AG09309 (cell line): ENCODE data around the gene MAPK6.

Experiments used
- DNase-seq: peaks from one replicate; pipeline ENCODE4 v3.0.0-alpha.2; 2010; ENCODE audit warnings: low read depth
- H3K4me3 ChIP-seq: 2 replicates; pipeline ENCODE4 v1.5.1; 2011; ENCODE audit warnings: mild to moderate bottlenecking, low read depth, low read length, moderate library complexity; ENCODE audit not compliant: control insufficient read depth
- TF ChIP-seq, protein P1 (sequence below): IDR thresholded peaks from 2 replicates; pipeline ENCODE4 v1.5.1; 2011; ENCODE audit warnings: mild to moderate bottlenecking, low read depth, low read length, inconsistent platforms; ENCODE audit not compliant: insufficient read depth, control insufficient read depth; ENCODE audit errors: missing control alignments

Gene MAPK6

DNA sequence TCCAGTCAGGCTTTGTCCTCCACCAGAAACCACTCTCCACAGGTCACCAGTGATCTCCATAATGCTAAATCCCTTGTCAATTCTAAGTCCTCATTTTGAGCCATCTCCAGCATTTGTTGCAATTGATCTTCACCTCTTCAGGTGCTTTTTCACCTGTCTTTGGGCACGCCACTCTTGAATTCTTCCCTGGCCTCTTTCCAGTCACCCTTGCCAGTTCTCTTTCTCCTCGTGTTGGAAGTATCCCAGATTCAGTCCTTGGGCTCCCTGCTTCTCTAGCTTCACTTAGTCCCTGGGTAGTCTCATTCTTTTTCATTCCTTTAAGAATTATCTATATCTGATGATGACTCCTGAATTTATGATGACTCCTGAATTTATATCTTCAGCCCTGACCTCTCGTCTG, 37.5 kb downstream of the MAPK6 start:
- DNase-seq, result no peak
- no peak overlapping the region for H3K4me3 ChIP-seq
- TF ChIP-seq, protein P1, sequence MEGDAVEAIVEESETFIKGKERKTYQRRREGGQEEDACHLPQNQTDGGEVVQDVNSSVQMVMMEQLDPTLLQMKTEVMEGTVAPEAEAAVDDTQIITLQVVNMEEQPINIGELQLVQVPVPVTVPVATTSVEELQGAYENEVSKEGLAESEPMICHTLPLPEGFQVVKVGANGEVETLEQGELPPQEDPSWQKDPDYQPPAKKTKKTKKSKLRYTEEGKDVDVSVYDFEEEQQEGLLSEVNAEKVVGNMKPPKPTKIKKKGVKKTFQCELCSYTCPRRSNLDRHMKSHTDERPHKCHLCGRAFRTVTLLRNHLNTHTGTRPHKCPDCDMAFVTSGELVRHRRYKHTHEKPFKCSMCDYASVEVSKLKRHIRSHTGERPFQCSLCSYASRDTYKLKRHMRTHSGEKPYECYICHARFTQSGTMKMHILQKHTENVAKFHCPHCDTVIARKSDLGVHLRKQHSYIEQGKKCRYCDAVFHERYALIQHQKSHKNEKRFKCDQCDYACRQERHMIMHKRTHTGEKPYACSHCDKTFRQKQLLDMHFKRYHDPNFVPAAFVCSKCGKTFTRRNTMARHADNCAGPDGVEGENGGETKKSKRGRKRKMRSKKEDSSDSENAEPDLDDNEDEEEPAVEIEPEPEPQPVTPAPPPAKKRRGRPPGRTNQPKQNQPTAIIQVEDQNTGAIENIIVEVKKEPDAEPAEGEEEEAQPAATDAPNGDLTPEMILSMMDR, result no peak

DNA sequence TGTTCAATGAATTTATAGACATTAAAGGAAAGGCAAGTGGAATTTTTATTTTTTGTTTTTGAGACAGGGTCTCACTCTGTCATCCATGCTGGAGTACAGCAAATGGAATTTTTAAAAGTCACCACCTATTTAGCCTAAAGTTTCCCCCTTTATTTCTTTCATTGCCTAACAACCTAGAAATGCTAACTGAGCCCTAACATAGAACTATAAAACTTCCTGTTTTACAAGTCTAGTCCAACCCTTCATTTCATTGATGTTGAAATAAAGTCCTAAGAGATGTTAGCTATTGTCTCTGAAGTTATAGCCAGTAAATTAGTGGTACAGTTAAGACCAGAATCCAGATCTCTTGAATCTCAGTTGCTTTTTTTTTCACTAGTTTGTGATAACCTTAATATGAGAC, 39.0 kb downstream of the MAPK6 start:
- TF ChIP-seq, protein P1, result no peak
- H3K4me3 ChIP-seq, result no peak overlapping the region
- no peak for DNase-seq

DNA sequence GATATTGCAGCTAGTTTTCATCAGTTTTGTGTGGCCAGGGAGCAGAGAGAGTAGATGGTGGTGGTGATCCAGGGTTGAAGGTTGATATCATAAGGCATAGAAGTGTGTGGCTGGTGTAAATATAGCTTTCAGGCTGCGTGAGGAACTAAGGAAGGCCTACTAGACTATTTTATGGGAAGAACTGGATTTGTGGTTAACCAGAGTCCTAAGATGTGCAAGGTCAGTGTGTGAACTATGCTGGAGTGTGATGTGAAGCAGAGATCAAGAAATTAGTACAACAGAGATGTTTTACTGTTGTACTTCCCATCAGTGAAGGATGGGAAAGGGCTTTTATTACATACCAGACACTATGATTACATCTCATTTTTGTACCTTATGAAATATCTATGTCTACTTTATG, 41.5 kb downstream of the MAPK6 start:
- H3K4me3 ChIP-seq, result no peak overlapping the region
- no peak for DNase-seq
- TF ChIP-seq, protein P1, result no peak

DNA sequence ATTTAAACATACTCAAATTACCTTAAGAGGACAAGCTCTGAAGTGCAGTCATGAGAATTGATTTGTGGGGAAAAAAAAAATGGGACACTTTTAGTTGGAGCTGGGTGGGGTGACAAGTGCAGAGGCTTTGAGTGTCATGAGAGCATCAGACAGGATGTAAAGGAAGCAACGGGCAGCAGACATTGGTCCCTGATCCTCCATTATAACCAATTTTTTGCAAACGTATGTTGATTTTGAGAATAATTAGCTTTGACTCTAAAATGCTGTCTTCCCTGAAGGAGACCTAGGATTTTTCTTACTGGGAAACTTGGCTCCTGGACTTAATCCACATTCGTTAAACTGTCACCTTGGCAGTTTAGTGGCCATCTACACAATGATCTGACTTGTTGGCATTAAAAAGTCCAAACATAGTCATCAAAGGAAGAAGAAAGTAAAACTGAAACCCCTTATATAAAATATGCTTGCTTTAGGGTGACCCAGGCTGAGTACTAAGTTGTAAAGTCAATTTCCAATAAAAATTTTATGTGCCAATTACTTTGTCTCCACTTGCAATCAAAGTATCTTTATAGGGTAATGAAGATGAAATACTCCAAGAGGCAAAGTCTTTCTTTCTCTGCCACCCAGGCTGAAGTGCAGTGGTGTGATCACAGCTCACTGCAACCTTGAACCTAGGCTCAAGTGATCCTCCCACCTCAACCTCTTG, 48.0 kb downstream of the MAPK6 start:
- DNase-seq, result no peak
- no peak overlapping the region for H3K4me3 ChIP-seq
- TF ChIP-seq, protein P1, result no peak

DNA sequence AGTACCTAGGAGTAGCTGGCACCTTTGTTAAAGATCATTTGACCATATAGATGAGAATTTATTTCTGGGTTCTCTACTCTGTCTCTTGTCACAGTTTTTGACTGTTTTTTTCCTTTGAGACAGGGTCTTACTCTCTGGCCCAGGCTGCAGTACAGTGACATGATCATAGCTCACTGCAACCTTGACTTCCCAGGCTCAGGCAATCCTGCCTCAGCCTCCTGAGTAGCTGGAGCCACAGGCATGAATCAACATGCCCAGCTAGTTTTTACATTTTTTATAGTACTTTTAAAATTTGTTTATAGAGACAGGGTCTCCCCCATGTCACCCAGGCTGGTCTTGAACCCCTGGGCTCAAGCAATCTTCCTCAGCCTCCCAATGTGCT, 48.5 kb downstream of the MAPK6 start:
- H3K4me3 ChIP-seq, result no peak overlapping the region
- TF ChIP-seq, protein P1, result no peak
- no peak for DNase-seq

DNA sequence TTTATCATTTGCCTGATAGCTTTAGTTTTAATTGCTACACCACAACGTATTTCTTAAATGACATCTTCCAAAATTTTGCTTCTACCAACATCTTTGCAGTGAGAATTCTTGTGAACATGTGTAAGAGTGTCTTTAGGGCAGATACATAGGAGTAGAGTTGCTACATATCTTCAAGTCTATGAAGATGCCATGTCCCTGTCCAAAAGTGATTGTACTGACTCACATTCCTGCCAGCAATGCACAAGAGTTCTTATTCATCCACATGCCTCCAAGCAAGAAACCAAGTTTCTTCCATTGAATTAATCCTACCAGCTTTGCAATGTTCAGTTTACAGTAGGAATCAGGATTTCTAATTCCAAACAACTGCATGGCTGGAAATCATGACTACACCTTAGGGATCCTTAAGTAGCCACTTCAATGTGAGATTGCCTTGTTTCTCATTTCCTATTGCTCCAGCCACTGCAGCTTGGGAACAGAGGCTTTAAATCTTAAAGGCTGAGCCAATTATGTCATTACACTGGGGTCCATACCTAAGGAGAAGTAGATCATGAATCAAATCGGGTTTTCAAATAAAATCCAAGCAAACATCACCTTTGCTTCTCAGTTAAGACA, 49.1 kb downstream of the MAPK6 start:
- no peak for DNase-seq
- TF ChIP-seq, protein P1, result no peak
- H3K4me3 ChIP-seq, result no peak overlapping the region
